Measurements from ENCODE around the gene AADAT.

The AADAT gene

GRCh38 chr4:170026253-170027021, 63.3 kb downstream of the AADAT start, which contains the start of gene MFAP3L:
Gene MFAP3L (minus strand): TSS chr4:170026395. CDS start chr4:170005877, 20,518 bp downstream.
- DNase-seq = peak; percentile 78

GRCh38 chr4:170025523-170026252, 64.1 kb downstream of the AADAT start:
- DNase-seq = no peak

- no peak for DNase-seq
These were observed 67.5 kb downstream of the AADAT start for GRCh38 chr4:170022211-170022610.

- DNase-seq = no peak
These were observed 72.5 kb downstream of the AADAT start for GRCh38 chr4:170017252-170017651.

GRCh38 chr4:170015285-170015684, 74.5 kb downstream of the AADAT start:
- no peak for DNase-seq

- DNase-seq = no peak
These were observed 75.3 kb downstream of the AADAT start for GRCh38 chr4:170014359-170015011.

GRCh38 chr4:170012629-170012958, 77.2 kb downstream of the AADAT start:
- no peak for DNase-seq

GRCh38 chr4:170011921-170012628, 77.7 kb downstream of the AADAT start:
- DNase-seq = no peak
